KMS-11 (cell line): ENCODE data around the gene ETV7.

ENCODE experiments used
- H2AFZ ChIP-seq: fragments of 200-600 bp; sonication (generic); 2 replicates; pipeline ENCODE4 v1.6.1; 2016; ENCODE audit warnings: antibody characterized with exemption, mixed run types, low read depth
- H3K27ac ChIP-seq: fragments of 200-600 bp; sonication (generic); 2 replicates; pipeline ENCODE4 v1.6.1; 2016; ENCODE audit warnings: mild to moderate bottlenecking, mixed run types
- H3K27me3 ChIP-seq: fragments of 200-600 bp; sonication (generic); 2 replicates; pipeline ENCODE4 v1.6.1; 2017; ENCODE audit warnings: mild to moderate bottlenecking, low read depth, mixed run types, moderate library complexity; ENCODE audit not compliant: insufficient read depth
- H3K36me3 ChIP-seq: fragments of 200-600 bp; sonication (generic); 2 replicates; pipeline ENCODE4 v1.6.1; 2017; ENCODE audit warnings: mild to moderate bottlenecking, mixed run types; ENCODE audit not compliant: insufficient read depth
- H3K4me1 ChIP-seq: fragments of 200-600 bp; sonication (generic); 2 replicates; pipeline ENCODE4 v1.6.1; 2016; ENCODE audit warnings: mild to moderate bottlenecking, low read depth, mixed run types; ENCODE audit not compliant: poor library complexity, severe bottlenecking
- H3K4me2 ChIP-seq: fragments of 200-600 bp; sonication (generic); 2 replicates; pipeline ENCODE4 v1.7.0; 2016; ENCODE audit warnings: mild to moderate bottlenecking, mixed run types
- H3K4me3 ChIP-seq: fragments of 200-600 bp; sonication (generic); IDR thresholded peaks from 2 replicates; pipeline ENCODE4 v1.6.1; 2017; ENCODE audit warnings: low read depth, low read length, mixed read lengths; ENCODE audit not compliant: insufficient read depth
- H3K79me2 ChIP-seq: fragments of 200-600 bp; sonication (generic); 2 replicates; pipeline ENCODE4 v1.6.1; 2016; ENCODE audit warnings: low read depth, mixed run types; ENCODE audit not compliant: insufficient read depth
- H3K9ac ChIP-seq: fragments of 200-600 bp; sonication (generic); 2 replicates; pipeline ENCODE4 v1.6.1; 2016; ENCODE audit warnings: mild to moderate bottlenecking, mixed run types
- H4K20me1 ChIP-seq: fragments of 200-600 bp; sonication (generic); 2 replicates; pipeline ENCODE4 v1.6.1; 2016; ENCODE audit warnings: mild to moderate bottlenecking, mixed run types; ENCODE audit not compliant: insufficient read depth
- TF ChIP-seq, protein P1 (sequence below): fragments of 200-600 bp; sonication (generic); conservative IDR thresholded peaks from 2 replicates; pipeline ENCODE4 v1.6.1; 2017; ENCODE audit warnings: low read depth, mild to moderate bottlenecking, antibody characterized with exemption, low read length, moderate library complexity, mixed read lengths

ETV7 gene

DNA sequence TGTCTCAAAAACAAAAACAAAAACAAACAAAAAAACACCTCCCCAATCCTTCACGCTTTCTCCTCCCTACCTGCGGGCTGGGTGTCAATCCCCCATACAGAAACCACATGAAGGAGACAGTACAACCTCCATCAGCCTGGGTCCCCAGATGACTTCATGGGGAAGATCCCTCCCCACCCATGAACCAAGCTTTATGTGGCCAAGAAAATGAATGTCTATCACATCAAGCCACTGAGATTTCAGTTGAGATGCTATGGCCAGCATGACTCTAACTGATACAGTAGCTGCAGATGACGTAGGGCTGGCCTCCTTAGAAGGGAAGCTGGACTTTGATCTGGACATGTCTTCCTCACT, 29.6 kb downstream of the ETV7 start:
- no peaks in the 10 kb centered on the region for H3K36me3 ChIP-seq
- peaks cover 11% of the 10 kb centered on the region for H3K4me1 ChIP-seq
- H2AFZ ChIP-seq: no peak overlapping the region
- H3K27me3 ChIP-seq: no peaks in the 10 kb centered on the region
- no peak overlapping the region for H3K4me2 ChIP-seq
- no peak overlapping the region for H3K4me3 ChIP-seq
- no peak overlapping the region for H3K9ac ChIP-seq
- H3K79me2 ChIP-seq: no peaks in the 10 kb centered on the region
- TF ChIP-seq, protein P1, sequence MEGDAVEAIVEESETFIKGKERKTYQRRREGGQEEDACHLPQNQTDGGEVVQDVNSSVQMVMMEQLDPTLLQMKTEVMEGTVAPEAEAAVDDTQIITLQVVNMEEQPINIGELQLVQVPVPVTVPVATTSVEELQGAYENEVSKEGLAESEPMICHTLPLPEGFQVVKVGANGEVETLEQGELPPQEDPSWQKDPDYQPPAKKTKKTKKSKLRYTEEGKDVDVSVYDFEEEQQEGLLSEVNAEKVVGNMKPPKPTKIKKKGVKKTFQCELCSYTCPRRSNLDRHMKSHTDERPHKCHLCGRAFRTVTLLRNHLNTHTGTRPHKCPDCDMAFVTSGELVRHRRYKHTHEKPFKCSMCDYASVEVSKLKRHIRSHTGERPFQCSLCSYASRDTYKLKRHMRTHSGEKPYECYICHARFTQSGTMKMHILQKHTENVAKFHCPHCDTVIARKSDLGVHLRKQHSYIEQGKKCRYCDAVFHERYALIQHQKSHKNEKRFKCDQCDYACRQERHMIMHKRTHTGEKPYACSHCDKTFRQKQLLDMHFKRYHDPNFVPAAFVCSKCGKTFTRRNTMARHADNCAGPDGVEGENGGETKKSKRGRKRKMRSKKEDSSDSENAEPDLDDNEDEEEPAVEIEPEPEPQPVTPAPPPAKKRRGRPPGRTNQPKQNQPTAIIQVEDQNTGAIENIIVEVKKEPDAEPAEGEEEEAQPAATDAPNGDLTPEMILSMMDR: no peak
- no peak overlapping the region for H3K27ac ChIP-seq
- H4K20me1 ChIP-seq: no peaks in the 10 kb centered on the region

DNA sequence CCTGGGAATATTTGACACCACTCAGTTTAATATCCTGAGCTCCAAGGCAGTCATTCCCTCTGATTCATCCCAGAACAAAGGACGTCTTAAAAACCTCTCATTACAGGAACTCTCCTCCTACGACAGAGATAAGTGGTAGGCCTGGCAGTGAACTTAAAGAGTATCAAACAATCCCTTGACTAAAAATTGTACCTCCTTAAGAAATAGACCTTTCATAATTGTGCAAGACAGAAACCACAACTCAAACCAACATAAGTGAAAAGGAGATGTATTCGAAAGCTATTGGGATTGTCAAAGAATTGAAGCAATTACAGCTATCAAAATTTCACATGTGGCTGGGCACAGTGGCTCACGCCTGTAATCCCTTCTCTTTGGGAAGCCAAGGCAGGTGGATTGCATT, 31.6 kb downstream of the ETV7 start:
- H2AFZ ChIP-seq: no peak overlapping the region
- H3K4me2 ChIP-seq: peak overlapping the region; percentile 29
- H3K4me1 ChIP-seq: peaks cover 11% of the 10 kb centered on the region
- no peaks in the 10 kb centered on the region for H4K20me1 ChIP-seq
- H3K9ac ChIP-seq: no peak overlapping the region
- H3K4me3 ChIP-seq: no peak overlapping the region
- H3K27me3 ChIP-seq: no peaks in the 10 kb centered on the region
- no peaks in the 10 kb centered on the region for H3K79me2 ChIP-seq
- H3K36me3 ChIP-seq: no peaks in the 10 kb centered on the region
- TF ChIP-seq, protein P1: no peak
- no peak overlapping the region for H3K27ac ChIP-seq

DNA sequence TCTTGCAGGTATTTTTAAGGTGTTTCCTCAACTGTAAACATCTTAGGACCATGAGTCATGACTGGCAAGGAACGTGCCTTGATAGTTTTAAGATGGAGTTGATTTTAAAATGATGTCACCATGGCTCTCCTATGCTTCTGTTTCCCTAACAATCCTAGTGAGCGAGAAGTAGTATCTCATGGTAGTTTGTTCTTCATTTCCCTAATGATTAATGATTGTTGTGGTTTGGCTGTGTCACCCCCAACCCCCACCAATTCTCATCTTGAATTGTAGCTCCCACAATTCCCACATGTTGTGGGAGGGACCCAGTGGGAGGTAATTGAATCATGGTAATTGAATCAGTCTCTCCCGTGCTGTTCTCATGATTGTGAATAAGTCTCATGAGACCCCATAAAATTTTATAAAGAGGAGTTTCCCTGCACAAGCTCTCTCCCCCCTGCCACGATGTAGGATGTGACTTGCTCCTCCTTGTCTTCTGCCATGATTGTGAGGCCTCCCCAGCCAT, 34.0 kb downstream of the ETV7 start:
- Histone ChIP-seq H3K4me2 (no peak overlapping the region), H3K4me1 (peaks cover 26% of the 10 kb centered on the region), H3K4me3 (no peak overlapping the region), H3K79me2 (no peaks in the 10 kb centered on the region), H3K27me3 (no peaks in the 10 kb centered on the region), H3K9ac (no peak overlapping the region), H3K36me3 (no peaks in the 10 kb centered on the region), H3K27ac (no peak overlapping the region), H2AFZ (no peak overlapping the region), H4K20me1 (no peaks in the 10 kb centered on the region)
- TF ChIP-seq, protein P1: no peak

DNA sequence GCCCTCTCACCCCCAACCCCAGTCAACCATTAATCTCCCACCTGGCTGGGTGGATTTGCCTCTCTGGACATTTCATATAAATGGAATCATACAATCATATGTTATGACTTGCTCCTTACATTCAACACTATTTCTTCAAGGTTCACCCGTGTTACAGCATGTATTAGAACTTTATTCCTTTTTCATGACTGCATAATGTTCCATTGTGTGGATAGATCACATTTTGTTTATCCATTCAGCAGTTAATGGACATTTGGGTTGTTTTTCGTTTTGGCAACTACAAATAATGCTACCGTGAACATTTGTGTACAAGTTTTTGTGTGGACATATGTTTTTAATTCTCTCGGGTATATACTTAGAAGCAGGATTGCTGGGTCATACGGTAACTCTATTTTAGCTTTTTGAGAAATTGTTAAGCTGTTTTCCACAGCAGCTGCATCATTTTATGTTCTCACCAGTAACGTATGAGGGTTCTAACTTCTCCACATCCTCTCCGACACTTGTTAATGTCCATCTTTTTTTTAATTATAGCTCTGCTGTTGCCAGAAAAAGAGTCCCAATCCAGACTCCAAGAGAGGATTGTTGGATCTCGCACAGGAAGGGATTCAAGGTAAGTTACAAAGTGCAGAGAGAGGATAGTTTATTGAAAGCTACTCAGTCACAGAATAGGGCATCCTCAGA, 34.9 kb downstream of the ETV7 start:
- Histone ChIP-seq H3K27ac (no peak overlapping the region), H3K4me3 (no peak overlapping the region), H3K79me2 (no peaks in the 10 kb centered on the region), H3K27me3 (no peaks in the 10 kb centered on the region), H2AFZ (no peak overlapping the region), H3K4me2 (no peak overlapping the region), H3K9ac (no peak overlapping the region), H3K36me3 (no peaks in the 10 kb centered on the region), H4K20me1 (no peaks in the 10 kb centered on the region), H3K4me1 (peaks cover 27% of the 10 kb centered on the region)
- TF ChIP-seq, protein P1: no peak
